NCI-H748 (cell line): ENCODE results near the gene SMIM35.

ENCODE experiments used
- DNase-seq: peaks from one replicate; lab custom pipeline; 2025; ENCODE audit not compliant: unreplicated experiment; lab: John Stamatoyannopoulos, UW

SMIM35 gene

DNA sequence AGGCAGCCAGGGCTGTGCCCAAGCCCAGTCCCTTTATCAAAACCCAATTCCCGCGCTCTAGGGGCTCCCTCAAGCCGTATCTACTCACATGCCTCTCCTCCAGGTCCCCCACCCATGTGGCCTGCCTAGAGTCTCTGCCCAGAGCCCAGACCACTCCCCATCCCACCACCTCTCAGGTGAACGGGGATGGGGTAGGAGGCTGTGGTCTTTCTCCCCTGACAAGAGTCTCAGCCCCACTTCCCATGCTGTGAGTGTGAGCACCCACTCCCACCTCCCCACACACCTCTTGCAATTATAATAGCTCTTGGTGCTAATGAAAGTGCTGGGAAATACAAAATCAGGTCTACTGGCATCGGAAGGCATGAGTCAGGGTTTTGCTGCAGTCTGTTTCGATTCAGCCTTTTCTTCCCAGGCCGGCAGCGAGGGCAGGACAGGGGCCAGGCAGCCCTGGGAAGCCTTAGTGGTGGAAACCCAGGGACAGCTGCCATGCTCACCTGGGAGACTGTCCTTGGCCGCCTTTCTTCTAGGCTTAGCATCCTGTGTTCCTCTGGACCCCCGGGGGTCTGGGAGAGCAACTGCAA lies 26.6 kb downstream of the SMIM35 start:
- DNase-seq: no peak

DNA sequence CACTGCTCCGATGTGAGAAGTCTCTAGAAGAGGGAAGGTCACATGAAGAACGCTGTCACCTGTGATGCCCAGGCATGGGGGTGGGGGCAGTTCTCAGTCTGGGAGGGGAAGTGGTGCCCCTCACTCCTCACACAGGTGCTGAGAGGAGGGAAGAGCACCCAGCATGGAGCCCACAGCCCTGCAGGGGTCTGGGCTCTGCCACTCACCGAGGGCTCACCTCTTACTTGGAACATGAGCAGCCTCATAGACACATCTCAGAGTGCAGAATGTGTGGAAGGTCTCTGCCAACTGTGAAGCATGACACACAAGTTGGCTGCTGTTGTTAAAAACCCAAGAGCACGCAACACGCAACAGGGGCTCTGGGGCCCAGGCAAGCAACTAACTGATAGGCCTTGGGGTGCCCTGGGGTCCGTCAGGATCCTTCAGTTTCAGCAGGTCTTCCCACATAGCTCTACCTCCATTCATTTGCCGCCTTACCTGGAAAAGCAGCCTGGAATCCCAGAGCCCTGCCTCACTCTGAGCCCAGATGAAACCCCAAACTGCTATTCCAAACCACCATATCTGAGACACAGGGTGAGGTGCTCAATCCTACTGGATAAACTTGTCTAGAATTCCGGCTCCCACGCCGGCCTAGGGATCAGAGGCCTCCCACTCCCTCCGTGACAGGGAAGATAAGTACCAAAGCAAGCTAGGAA lies 27.4 kb downstream of the SMIM35 start:
- no peak for DNase-seq

DNA sequence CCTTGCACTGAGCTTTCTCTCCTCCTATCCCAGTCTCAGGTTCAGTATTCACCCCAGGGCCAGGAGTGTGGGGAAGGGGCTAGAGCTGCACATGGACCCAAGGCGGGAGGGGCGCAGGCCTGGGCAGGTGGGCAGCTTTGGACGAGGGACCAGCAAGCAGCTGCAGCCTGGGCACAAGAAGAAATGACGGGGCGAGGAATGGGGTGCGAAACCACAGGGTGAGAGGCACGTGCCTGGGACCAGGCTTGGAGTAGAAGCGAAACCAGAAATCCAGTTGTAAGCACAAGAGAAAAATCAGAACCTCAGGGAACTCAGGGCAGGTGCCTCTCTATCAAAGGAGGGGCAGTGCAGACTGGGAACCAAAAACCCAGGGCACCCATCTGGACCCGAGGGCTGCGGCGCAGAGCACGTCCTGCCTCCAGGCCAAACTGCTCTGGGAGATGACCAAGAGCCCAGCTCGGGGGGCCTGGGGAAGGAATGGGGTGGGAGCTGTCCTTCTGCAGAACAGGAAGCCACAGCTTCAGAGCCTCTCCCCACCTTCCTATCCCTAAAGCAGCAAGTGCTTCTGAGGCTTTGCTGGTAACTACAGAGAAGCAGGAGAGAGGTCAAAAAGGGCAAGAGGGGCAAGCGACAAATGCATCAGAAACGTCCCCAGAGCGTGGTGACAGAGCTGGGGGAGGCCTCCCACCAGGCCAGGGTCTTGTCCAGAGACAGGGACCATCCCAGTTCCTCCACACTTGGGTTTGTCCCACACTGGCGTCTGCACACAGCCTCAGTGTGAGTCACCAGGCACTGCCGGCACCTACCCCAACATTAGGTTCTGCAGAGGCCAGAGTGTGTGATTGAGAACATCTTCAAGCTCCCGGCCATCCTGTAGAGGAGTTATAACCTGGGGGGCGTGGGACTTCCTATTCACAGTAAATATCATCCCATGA lies 28.2 kb downstream of the SMIM35 start:
- no peak for DNase-seq

DNA sequence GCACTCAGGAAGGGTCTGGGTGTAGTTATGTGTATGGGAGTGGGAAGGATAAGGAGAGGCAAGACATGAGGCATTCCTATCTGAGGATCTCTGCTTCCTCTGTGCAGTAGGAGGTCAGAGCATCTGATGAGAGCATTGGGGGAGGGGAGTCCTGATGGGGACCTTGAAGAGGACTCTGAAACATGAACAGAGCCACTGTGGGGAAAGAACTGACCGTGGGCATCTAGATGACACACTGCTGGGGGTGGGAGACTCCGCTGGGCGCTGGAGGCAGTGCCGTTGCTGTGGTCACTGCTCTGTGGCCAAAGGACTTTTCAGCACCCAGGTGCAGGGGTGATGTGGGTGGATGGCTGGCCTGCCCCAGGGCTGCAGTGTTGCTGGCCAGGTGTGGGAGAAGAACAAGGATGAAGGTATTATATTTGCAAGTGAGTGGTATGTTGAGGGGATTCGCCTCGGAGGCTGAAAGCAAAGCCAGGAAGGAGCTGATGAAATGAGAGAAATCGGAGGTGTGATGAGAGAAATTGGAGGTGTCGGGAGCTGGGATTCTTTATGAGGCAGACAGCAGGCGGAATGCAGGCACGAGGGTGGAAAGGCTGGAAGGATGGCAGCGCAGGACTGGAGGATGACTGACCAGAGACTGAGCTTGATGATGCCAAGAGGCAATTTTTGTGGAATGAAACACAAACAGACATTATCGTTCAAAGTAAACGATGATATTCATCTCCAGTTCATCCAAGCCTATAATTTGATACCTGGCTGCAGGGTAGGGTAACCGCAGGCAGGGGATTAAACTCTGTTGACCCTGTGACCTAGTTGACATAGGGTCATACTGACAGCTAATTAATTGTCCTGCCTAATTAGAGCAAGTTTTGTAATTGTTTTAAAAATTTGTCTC lies 29.3 kb downstream of the SMIM35 start:
- no peak for DNase-seq

DNA sequence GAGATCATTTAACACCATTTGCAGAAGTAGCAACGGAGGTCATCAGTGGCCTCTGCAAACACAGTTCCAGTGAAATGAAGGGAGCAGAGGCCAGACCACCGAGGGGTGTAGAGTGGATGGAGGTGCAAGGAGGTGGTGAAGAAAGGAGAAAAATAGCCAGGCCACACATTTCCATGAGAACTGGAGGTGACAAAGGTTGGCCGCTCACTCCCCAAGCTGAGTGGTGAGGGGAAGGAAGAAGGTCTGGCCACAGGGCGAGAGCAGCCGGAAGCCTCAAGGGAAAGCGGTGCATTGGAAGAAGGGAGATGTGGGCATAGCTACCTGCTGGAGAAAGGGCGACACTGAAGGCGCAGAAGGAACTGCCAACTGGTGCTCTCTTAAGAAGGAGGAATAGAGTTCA lies 30.0 kb downstream of the SMIM35 start:
- no peak for DNase-seq

DNA sequence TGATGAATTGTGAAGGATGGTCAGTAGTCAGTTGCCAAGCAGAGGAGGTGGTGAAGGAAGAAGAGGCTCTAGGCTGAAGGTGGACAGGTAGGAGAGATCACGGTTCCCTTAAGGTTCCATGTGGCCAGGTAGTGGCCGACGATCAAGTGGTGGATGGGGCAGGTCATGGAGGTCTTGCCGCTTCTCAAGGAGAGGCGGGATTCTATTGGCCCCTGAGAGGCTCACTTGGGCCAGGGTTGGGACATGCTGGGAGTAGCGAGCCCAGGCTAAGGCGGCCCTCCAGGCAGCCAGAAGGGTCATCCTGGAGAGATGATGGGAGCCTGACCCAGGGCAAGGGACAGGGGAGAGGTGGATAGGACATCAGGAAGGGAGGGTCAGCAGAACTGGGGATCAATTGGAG lies 30.8 kb downstream of the SMIM35 start:
- DNase-seq: no peak

DNA sequence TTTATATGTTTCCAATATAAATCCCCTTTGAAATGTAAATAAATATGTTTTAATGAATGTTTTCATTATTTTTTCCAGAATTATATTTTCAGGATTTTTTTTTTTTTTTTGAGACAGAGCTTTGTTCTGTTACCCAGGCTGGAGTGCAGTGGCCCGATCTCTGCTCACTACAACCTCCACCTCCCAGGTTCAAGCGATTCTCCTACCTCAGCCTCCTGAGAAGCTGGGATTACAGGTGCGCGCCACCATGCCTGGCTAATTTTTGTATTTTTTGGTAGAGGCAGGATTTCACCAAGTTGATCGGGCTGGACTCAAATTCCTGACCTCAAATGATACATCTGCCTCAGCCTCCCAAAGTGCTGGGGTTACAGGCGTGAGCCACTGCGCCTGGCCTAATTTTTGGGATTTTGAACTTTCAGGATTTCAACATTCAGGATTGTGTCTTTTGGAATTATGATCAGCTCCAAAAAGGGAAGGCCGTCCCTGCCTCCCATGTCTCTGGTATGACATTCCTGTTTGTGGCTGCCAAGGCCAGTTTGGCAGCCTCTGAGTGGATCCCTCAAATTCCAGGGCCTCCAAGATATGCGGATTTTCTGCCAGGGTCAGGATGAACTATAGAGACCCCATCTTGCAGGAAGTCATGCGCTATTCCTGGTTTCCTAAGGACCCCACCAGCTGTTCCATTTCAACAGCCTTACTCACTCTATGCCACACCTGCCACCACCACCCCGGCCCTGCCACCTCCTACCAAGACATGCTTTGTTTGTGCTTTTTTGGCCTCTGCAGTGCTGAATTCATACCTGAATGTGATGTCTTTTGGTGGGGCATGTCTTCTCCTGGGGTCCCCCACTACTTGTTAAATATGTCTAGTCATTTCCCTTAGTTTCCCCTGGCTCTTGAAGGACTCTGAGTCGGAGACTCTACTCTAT lies 31.8 kb downstream of the SMIM35 start:
- DNase-seq: no peak

DNA sequence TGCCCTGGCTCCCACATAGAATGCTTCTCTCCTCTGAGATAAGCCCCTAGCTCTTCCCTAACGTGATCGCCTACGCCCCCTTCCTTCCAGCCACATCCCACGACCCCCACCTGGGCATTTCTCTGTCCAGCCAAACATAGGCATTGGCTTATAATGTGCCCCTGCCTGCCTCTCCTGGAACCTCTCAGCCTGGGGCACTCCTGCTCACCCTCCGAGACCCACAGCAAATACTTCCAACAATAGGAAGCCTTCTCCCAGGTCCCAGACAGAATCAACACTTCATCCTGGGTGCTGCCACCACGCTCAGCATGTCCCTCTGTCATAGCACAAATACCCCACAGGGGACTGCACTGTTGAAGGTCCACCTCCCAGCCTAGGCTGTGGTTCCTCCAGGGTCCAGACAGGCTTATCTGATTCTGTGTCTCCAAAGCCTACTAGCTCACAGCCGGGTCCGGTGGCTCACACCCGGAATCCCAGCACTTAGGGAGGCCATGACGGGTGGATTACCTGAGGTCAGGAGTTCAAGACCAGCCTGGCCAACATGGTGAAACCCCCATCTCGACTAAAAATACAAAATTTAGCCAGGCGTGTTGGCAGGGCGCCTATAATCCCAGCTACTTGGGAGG lies 34.1 kb downstream of the SMIM35 start:
- DNase-seq: no peak

DNA sequence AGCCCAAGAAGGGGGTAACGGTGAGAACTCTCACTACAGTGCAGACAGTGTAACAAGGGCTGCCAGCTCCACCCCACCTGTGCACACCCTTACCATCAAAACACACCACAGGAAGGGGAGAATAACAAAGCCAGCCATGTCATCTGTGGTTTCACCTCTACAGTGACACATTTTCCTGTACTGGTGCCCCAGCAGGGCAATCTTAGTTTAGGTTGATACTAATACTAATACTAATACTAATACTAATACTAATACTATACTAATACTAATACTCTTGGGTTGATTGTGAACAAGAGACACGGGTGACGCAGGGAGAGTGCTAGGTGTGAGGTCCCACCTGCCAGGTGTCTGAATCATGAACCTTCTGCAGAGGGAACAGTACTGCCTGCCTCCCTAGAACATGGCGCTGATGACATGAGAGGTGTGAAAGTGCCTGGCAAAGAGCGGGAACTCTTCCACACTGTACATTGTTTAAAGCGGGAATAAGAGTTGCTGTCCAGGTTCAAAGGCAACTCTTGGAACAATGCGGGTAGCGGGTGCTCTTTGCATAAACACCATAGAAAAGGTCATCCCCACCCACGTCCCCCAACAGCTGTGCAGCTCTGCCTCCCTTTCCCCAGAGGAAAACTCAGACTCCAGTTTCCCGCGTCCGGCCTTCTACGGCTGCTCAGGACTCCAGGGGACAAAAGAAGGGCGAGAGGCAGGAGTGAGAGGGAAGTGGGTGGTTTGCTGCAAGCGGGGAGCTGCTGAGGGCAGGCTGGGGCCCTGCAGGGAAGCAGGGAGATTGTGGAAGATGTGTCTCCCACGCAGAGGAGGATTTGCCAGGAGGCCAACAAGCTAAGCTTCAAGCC lies 34.9 kb downstream of the SMIM35 start:
- DNase-seq: no peak

DNA sequence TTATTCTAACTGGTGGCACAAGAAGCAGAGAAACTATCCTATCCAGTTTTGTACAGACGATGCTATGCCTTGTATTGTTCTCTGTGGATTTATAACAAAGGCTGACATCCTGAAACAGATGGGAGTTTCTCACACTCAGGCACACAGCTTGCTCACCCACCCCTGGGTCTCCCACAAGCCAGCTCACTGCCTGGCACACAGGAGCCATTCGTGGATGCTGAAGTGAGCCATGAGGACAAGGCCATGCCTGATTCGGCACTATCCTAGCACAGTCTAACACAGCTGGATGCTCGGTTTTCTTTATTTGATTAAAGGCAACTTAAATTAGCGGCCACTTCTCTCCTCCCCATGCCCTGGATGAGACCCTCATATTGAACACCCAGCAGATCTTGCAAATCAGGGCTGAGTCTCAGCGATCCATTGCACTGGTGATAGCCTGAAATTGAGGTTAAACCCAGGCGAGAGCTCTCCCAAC lies 35.6 kb downstream of the SMIM35 start:
- no peak for DNase-seq

DNA sequence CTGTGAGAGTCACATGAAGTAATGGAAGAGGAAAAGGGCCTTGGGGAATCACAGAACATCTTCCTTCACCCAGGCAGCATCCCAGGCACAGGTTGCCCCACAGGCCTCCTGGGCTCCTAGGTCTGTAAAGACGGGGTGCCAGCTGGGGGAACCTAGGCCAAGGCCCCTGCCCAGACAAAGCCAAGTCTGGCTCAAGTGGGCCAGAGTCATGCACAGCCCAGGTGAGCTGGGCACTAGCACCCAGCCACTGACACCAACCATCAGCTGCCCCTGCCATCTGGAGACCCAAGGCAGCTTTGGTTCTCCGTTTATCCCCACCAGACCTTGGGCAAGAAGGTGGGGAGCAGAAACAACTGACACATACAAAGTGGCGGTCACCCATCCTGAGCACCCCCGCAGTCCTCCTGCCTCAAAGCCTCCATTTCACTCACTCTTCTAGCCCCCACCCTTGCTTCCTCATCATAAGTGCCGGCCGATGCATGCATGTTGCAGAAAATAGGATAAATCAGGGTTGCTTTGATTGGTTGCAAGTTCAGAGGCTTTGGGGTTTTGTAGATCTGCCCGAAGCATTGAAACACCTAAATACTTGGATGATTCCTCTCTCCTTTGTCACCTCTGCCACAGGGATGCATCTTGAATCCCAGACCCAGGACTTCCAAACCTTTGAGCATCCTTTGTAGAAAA lies 36.4 kb downstream of the SMIM35 start:
- DNase-seq: no peak

DNA sequence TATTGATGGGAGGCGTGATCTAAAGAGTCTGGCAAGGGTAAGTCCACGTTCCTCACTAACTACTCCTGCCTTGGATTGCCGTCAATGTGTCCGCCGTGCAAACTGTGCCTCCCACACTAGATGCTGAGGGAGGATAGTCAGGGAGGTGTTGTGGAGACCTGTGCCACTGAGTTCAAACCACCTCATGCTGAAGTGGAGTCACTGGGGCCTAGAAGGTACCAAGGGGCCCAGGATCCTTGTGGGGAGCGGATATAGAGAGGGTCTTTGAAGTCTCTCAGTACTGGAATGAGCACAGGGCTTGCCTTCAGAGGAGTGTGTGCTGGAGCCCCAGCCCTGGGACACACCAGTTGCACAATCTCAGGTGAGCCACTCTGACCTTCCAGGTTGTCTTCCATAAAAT lies 37.0 kb downstream of the SMIM35 start:
- DNase-seq: no peak

DNA sequence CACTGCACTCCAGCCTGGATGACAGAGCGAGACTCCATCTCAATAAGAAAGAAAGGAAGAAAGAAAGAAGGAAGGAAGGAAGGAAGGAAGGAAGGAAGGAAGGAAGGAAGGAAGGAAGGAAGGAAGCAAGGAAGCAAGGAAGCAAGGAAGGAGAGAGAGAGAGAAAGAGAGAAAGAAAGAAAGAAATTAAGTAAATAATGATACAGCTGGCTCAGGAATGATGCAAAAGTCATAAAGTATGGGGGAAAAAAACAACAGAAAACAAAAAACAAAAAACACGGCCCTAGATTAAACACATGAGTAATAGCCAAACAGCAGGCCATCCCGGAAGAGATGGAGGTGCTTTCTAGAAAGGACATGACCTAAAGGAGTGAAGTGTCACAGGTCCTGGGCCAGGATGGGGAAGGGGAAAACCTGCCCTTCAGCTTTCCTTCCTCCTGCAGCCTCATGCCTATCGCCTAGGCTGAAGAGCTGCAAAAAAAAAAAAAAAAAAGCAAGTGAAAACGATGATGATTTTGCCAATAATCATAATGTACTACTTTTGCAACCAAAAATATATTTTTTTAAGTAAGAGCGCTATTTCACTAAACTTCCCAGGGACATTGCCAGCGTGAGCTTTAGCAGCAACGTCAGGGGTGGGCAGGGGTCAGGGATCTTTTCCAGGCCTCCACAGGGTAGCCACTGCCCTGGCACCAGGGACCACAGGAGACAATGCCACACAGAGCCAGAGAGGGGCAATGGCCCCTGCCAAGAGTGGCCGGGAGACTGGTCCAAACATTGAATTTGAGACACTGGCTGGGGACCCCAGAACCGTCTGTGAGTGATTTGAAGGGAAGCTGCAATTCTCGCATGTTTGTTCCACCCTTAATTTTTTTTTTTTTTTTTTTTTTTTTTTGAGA lies 38.0 kb downstream of the SMIM35 start:
- DNase-seq: no peak

DNA sequence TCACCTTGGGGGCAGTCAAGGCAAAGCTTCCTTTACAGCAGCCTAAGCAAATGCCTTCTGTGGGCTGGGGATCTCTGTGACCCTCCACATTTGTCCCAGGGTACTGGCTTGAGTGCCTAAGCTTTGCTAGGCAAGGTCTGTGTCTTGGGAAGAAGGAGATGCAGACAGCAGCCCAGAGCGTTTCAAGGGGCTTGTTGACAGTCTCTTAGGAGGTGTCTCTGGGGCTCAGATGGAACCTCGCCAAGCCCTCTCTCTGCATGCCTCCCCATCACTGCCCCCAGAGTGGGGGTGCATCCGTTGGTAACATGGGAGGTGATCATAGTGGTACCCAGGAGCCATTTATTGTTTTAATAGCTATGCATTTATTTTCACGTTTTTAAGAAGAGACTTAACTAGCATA lies 39.0 kb downstream of the SMIM35 start:
- no peak for DNase-seq

DNA sequence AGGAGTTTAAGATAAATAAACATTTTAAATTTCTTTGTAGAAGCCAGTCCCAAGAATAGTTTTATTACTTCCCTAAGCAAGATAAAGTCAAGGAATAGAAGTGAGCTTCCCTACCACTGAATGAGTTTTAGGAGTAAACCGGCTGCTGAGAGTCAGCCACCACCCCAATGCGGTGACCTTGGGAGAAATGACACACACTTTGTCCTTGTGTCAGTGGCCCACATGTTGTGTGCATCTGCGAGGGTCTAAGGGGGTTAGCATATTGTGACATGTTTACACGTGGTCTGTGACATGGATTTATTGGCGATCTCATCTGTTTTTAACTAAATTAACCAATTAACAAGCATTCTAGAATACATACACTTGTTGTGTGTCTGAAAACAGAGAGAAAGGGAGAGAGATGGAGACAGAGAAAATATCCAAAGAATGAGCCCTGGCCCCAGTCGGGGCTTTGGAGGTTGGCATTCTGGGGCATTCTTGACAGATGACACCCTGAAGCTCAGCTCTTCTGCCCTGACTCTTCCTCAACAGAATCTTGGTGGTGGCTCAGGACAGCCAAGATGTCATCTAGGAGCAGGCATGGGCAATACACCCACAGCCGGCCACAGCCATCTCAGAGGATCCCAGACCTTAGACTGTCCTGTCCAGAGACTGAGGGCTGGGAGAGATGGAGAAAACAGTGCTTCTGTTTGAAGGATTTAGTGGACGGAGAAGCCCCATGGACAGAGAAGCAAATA lies 39.6 kb downstream of the SMIM35 start:
- DNase-seq: no peak
